Glutamatergic neuron (in vitro differentiated cells): Measurements from ENCODE around the gene LRRFIP2. TPM values are rescaled to one million over a fixed set of nuclear protein-coding genes. Genes with fewer than 3 reads are reported as not detected.

ENCODE experiments used
- DNase-seq: peaks from one replicate; pipeline ENCODE4 v3.0.0; 2022
- H3K27ac Mint-ChIP-seq: one replicate; pipeline ENCODE4 v1.8.0; 2020; ENCODE audit warnings: mild to moderate bottlenecking, mixed read lengths, inconsistent platforms; ENCODE audit not compliant: unreplicated experiment
- H3K27me3 Mint-ChIP-seq: one replicate; pipeline ENCODE4 v1.8.0; 2020; ENCODE audit warnings: mild to moderate bottlenecking, moderate library complexity, mixed read lengths, inconsistent platforms; ENCODE audit not compliant: unreplicated experiment
- H3K36me3 Mint-ChIP-seq: one replicate; pipeline ENCODE4 v1.8.0; 2020; ENCODE audit warnings: mild to moderate bottlenecking, mixed read lengths, inconsistent platforms; ENCODE audit not compliant: unreplicated experiment
- H3K4me1 Mint-ChIP-seq: one replicate; pipeline ENCODE4 v1.8.0; 2020; ENCODE audit warnings: mild to moderate bottlenecking, low read depth, mixed read lengths, inconsistent platforms; ENCODE audit not compliant: unreplicated experiment
- H3K4me3 Mint-ChIP-seq: one replicate; pipeline ENCODE4 v1.8.0; 2020; ENCODE audit warnings: mild to moderate bottlenecking, mixed read lengths, inconsistent platforms; ENCODE audit not compliant: unreplicated experiment
- H3K9me3 Mint-ChIP-seq: one replicate; pipeline ENCODE4 v1.8.0; 2020; ENCODE audit warnings: mild to moderate bottlenecking, moderate library complexity, mixed read lengths, inconsistent platforms; ENCODE audit not compliant: unreplicated experiment
- CTCF ChIP-seq: fragments of 200-600 bp; sonication (generic); IDR thresholded peaks from one replicate; pipeline ENCODE4 v1.5.0; 2021; ENCODE audit not compliant: partially characterized antibody, unreplicated experiment
- total RNA-seq: library from RNA; stranded (reverse); fragmentation: NEBNext Ultra II Directional; extraction: Animal tissue kit (Norgen Biotek cat#: 25700); gene quantifications from one replicate; pipeline ENCODE4 v1.2.1, GENCODE V29; 2021; ENCODE audit not compliant: unreplicated experiment

Gene LRRFIP2
- total RNA-seq, 1 donor from 2014 or later = 45.3 TPM

GRCh38 chr3:37086918-37087317, 87.5 kb downstream of the LRRFIP2 start:
- Mint-ChIP-seq H3K27me3 (no peaks in the 10 kb centered on the region), H3K4me1 (no peaks in the 10 kb centered on the region), H3K27ac (no peak overlapping the region), H3K4me3 (no peak overlapping the region), H3K9me3 (no peaks in the 10 kb centered on the region), H3K36me3 (no peaks in the 10 kb centered on the region)
- no peak for TF ChIP-seq CTCF
- no peak for DNase-seq

DNA sequence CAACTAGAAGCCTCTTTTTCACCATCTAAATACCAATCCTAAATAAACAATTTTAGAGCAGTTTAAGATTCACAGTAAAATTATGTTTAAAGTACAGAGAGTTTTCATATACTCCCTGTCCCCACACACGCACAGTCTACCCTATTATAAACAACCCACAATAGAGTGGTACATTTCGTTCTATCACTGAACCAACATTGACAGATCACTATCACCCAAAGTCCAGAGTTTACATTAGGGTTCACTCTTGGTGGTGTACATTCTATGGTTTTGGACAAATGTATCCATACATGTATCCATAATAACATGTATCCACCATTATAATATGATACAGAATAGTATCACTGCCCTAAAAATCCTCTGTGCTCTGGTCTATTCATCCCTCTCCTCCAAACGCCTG, 92.1 kb downstream of the LRRFIP2 start:
- no peaks in the 10 kb centered on the region for H3K9me3 Mint-ChIP-seq
- H3K4me3 Mint-ChIP-seq = no peak overlapping the region
- DNase-seq = no peak
- H3K36me3 Mint-ChIP-seq = no peaks in the 10 kb centered on the region
- no peak for TF ChIP-seq CTCF
- no peak overlapping the region for H3K27ac Mint-ChIP-seq
- no peaks in the 10 kb centered on the region for H3K4me1 Mint-ChIP-seq
- H3K27me3 Mint-ChIP-seq = no peaks in the 10 kb centered on the region

- DNase-seq = no peak
- Mint-ChIP-seq H3K36me3 (no peaks in the 10 kb centered on the region), H3K9me3 (no peaks in the 10 kb centered on the region), H3K27ac (no peak overlapping the region), H3K4me1 (no peaks in the 10 kb centered on the region), H3K4me3 (no peak overlapping the region), H3K27me3 (no peaks in the 10 kb centered on the region)
- TF ChIP-seq CTCF = no peak
Observed at GRCh38 chr3:37075955-37076354, 98.4 kb downstream of the LRRFIP2 start.

DNA sequence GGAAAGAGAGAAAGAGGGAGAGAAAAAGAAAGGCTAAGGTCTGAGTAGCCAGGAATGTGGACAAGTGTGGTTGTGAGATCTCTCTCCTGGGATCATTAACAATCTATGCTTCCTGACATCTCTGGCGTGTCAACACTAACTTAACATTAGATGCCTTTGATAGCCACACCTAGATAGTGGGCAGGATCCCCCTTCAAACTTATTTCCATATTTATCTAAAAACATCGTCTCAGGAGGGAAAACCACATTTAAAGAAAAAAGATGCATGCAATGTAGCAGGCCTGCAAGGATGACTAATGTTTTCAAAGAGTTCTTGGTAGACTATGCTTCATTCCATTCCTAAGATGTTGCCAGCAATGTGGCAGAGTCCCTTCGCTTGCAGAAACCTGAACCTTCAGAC, 100.2 kb downstream of the LRRFIP2 start:
- Mint-ChIP-seq H3K4me3 (no peak overlapping the region), H3K27ac (no peak overlapping the region), H3K36me3 (no peaks in the 10 kb centered on the region), H3K27me3 (no peaks in the 10 kb centered on the region), H3K9me3 (no peaks in the 10 kb centered on the region), H3K4me1 (no peaks in the 10 kb centered on the region)
- no peak for TF ChIP-seq CTCF
- no peak for DNase-seq

GRCh38 chr3:37072892-37073291, 101.5 kb downstream of the LRRFIP2 start:
- no peak overlapping the region for H3K4me3 Mint-ChIP-seq
- H3K27ac Mint-ChIP-seq = no peak overlapping the region
- DNase-seq = no peak
- H3K27me3 Mint-ChIP-seq = no peaks in the 10 kb centered on the region
- TF ChIP-seq CTCF = no peak
- H3K36me3 Mint-ChIP-seq = no peaks in the 10 kb centered on the region
- H3K9me3 Mint-ChIP-seq = no peaks in the 10 kb centered on the region
- no peaks in the 10 kb centered on the region for H3K4me1 Mint-ChIP-seq
